ENCODE data around the gene DOC2B. TPM values are rescaled to one million over a fixed set of nuclear protein-coding genes. Genes with fewer than 3 reads are reported as not detected.

DOC2B gene
- polyA plus RNA-seq, 3 donors = 0.02 to 0.19 TPM; not detected in 1

- intact Hi-C loops (cut with micrococcal nuclease) = loop anchor here in 1 of 2 donors (5.0 kb wide), 1 partner anchor 602 kb away; the partner anchor contains the start of gene GEMIN4
- H3K27me3 ChIP-seq (ENCODE audit: control insufficient read depth in 2 of 2, insufficient read depth in 2 of 2, low read length in 2 of 2) = no peaks in the 10 kb centered on the region
- H3K36me3 ChIP-seq (replicated peaks in 1 of 2; ENCODE audit: control insufficient read depth in 1 of 2, insufficient read depth in 2 of 2, low read length in 2 of 2) = no peaks in the 10 kb centered on the region
- no peak overlapping the region for H3K4me2 ChIP-seq (replicated peaks; ENCODE audit: extremely low read depth, low read length, poor library complexity, severe bottlenecking)
- Mint-ChIP-seq H3K4me3 (no peak overlapping the region), H3K27me3 (ENCODE audit: low read depth in 3 of 3) (peaks cover 0 to 10% (median 8%) of the 10 kb centered on the region in 3 donors), H3K4me1 (no peaks in the 10 kb centered on the region), H3K36me3 (no peaks in the 10 kb centered on the region), H3K9me3 (no peaks in the 10 kb centered on the region), H3K27ac (no peak overlapping the region)
- H3K27ac ChIP-seq (ENCODE audit: low read depth in 1 of 2, low read length in 2 of 2) = no peak overlapping the region
- no peak for DNase-seq
- H3K79me2 ChIP-seq (ENCODE audit: insufficient read depth, low read length) = no peaks in the 10 kb centered on the region
- no peak overlapping the region for H2AFZ ChIP-seq (ENCODE audit: insufficient read depth, low read depth, low read length, poor library complexity, severe bottlenecking)
- WGBS (ENCODE audit: insufficient coverage) = 86% methylated on average over 7 of the region's 9 CpGs
- no peaks in the 10 kb centered on the region for H3K9me3 ChIP-seq (replicated peaks in 1 of 2; ENCODE audit: control insufficient read depth in 1 of 2, insufficient read depth in 1 of 2, low read length in 2 of 2)
- no peaks in the 10 kb centered on the region for H3K4me1 ChIP-seq (ENCODE audit: control insufficient read depth in 1 of 2, insufficient read depth in 2 of 2, low read length in 2 of 2)
- no peak for TF ChIP-seq CTCF (IDR thresholded peaks at IDR 0.05)
- no peaks in the 10 kb centered on the region for H4K20me1 ChIP-seq (ENCODE audit: insufficient read depth, low read length)
- H3K9ac ChIP-seq (ENCODE audit: insufficient read depth, low read length, poor library complexity, severe bottlenecking) = no peak overlapping the region
- no peak overlapping the region for H3K4me3 ChIP-seq (replicated peaks in 1 of 3; ENCODE audit: low read depth in 2 of 3, low read length in 3 of 3)
Observed at GRCh38 chr17:149897-150584, 31.4 kb downstream of the DOC2B start.

GRCh38 chr17:149231-149630 lies 32.2 kb downstream of the DOC2B start:
- no peak overlapping the region for H3K9ac ChIP-seq (ENCODE audit: insufficient read depth, low read length, poor library complexity, severe bottlenecking)
- no peak overlapping the region for H3K4me2 ChIP-seq (replicated peaks; ENCODE audit: extremely low read depth, low read length, poor library complexity, severe bottlenecking)
- Mint-ChIP-seq H3K36me3 (no peaks in the 10 kb centered on the region), H3K4me3 (no peak overlapping the region), H3K27ac (peak overlapping the region in 1 of 7 donors; percentile 48), H3K27me3 (ENCODE audit: low read depth in 3 of 3) (peaks cover 0 to 10% (median 6%) of the 10 kb centered on the region in 3 donors), H3K4me1 (no peaks in the 10 kb centered on the region), H3K9me3 (no peaks in the 10 kb centered on the region)
- H3K9me3 ChIP-seq (replicated peaks in 1 of 2; ENCODE audit: control insufficient read depth in 1 of 2, insufficient read depth in 1 of 2, low read length in 2 of 2) = no peaks in the 10 kb centered on the region
- TF ChIP-seq CTCF (IDR thresholded peaks at IDR 0.05) = no peak
- no peak overlapping the region for H3K27ac ChIP-seq (ENCODE audit: low read depth in 1 of 2, low read length in 2 of 2)
- H4K20me1 ChIP-seq (ENCODE audit: insufficient read depth, low read length) = no peaks in the 10 kb centered on the region
- intact Hi-C loops (cut with micrococcal nuclease) = loop anchor here in 1 of 2 donors (5.0 kb wide), 1 partner anchor 603 kb away; the partner anchor contains the start of gene GEMIN4
- no peaks in the 10 kb centered on the region for H3K36me3 ChIP-seq (replicated peaks in 1 of 2; ENCODE audit: control insufficient read depth in 1 of 2, insufficient read depth in 2 of 2, low read length in 2 of 2)
- H3K27me3 ChIP-seq (ENCODE audit: control insufficient read depth in 2 of 2, insufficient read depth in 2 of 2, low read length in 2 of 2) = no peaks in the 10 kb centered on the region
- H3K4me3 ChIP-seq (replicated peaks in 1 of 3; ENCODE audit: low read depth in 2 of 3, low read length in 3 of 3) = no peak overlapping the region
- no peak for DNase-seq
- 93% methylated on average over 3 of the region's 7 CpGs for WGBS (ENCODE audit: insufficient coverage)
- no peaks in the 10 kb centered on the region for H3K4me1 ChIP-seq (ENCODE audit: control insufficient read depth in 1 of 2, insufficient read depth in 2 of 2, low read length in 2 of 2)
- H3K79me2 ChIP-seq (ENCODE audit: insufficient read depth, low read length) = no peaks in the 10 kb centered on the region
- no peak overlapping the region for H2AFZ ChIP-seq (ENCODE audit: insufficient read depth, low read depth, low read length, poor library complexity, severe bottlenecking)
